Forelimb muscle (tissue), 1 donor: Measurements from ENCODE around the gene SCAPER. TPM values are rescaled to one million over a fixed set of nuclear protein-coding genes. Genes with fewer than 3 reads are reported as not detected.
A peak's percentile ranks its signal among the peaks of the same experiment; 100 is the strongest.
"Not testable (repeated sequence)": the region's sequence is repeated elsewhere in the genome, so short reads cannot be mapped to it uniquely, and the experiment has no call there.

Experiments used
- DNase-seq: peaks from one replicate; pipeline ENCODE4 v3.0.0-alpha.2; 2013; ENCODE audit warnings: low read depth
- polyA plus RNA-seq: library from polyadenylated mRNA; unstranded; fragments of 120-200 nt; gene quantifications from one replicate; pipeline ENCODE4 v1.2.1, GENCODE V29; 2013; ENCODE audit not compliant: insufficient read length

Gene SCAPER
- polyA plus RNA-seq, 1 donor: 74.1 TPM

DNA sequence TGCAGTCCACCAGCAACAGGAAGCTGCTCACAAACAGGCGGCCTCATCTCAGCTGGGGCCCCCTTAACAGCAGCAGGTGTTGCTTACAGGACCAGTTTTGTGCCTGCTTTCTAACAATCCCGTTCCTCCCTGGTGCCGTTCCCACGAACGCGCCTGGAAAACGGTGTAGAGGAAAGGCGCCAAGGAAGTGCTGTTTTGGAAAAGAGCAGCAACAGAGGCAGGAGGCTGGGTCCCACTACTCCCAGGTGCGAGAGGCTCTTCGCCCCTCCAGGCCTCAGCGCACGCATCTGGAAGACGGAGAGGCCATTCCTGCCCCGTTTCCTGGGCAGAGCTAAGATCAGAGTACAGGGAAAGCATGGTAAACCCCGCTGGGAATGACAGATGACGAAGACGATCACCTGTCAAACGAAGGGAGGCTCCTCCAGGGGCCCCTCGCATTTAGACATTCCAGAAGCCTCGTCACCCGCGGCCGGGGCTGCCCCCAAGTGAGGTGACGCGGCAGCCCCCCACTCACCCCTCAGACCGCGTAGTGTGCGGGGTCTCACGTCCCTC, 603 bp downstream of the SCAPER start:
- DNase-seq: no peak

DNA sequence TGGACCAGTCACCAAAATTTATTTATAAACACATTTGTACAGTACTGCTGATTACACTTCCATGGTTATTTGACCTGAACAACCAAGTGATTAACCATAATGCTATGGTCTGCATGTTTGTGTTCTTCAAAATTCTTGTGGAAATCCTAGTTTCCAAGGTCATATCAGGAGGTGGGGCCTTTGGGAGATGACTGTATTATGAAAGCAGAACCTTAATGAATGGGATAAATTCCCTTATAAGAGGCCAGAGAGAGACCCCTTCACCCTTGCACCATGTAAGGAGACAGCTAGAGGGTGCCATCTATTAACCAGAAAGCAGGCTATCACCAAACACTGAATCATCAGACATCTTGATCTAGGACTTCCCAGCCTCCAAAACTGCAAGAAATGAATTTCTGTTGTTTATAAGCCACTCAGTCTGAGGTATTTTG, 1.9 kb downstream of the SCAPER start:
- DNase-seq: no peak

DNA sequence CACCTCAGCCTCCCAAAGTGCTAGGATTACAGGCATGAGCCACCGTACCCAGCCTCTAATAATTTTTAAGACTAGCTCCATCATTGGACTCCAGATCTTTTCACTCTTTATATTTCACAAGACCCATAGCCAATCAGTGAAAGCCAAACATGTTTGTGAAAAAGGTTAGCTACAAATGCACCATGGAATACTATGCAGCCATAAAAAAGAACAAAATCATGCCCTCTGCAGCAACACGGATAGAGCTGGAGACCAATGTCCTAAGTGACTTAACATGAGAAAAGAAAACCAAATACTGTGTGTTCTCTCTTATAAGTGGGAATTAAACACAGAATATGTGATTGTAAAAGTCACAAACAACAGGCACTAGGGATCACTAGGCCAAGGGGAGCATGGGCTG, 3.2 kb downstream of the SCAPER start:
- no peak for DNase-seq

DNA sequence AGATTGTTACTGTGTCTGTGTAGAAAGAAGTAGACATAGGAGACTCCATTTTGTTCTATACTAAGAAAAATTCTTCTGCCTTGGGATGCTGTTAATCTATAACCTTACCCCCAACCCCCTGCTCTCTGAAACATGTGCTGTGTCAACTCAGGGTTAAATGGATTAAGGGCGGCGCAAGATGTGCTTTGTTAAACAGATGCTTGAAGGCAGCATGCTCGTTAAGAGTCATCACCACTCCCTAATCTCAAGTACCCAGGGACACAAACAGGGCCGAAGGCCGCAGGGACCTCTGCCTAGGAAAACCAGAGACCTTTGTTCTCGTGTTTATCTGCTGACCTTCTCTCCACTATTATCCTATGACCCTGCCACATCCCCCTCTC, 5.2 kb downstream of the SCAPER start:
- DNase-seq: not testable (repeated sequence)

DNA sequence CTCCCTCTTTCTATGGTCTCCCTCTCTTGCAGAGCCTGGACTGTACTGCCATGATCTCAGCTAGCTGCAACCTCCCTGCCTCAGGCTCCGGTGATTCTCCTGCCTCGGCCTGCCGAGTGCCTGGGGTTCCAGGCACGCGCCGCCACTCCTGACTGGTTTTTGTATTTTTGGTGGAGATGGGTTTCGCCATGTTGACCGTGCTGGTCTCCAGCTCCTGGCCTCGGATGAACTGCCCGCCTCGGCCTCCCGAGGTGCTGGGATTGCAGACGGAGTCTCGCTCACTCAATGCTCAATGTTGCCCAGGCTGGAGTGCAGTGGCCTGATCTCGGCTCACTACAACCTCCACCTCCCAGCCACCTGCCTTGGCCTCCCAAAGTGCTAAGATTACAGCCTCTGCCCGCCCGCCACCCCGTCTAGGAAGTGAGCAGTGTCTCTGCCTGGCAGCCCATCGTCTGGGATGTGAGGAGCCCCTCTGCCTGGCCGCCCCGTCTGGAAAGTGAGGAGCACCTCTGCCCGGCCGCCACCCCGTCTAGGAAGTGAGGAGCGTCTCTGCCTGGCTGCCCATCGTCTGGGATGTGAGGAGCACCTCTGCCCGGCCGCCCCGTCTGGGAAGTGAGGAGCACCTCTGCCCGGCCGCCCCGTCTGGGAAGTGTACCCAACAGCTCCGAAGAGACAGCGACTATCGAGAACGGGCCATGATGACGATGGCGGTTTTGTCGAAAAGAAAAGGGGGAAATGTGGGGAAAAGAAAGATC, 5.8 kb downstream of the SCAPER start:
- DNase-seq: not testable (repeated sequence)

DNA sequence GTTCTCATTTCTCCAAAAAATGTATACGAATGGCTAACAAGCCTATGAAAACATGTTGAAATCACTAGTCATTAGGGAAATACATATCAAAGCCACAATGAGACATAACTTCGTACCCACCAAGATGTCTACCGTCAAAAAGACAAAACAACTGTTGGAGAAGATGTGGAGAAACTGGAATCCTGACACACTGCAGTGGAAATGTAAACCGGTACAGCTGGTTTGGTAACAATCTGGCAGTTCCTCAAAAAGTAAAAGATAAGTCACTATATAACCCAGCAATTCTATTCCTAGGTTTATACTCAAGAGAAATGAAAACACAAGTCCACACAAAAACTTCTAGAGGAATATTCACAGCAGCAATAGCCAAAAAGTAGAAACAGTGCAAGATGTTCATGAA, 7.0 kb downstream of the SCAPER start:
- no peak for DNase-seq

DNA sequence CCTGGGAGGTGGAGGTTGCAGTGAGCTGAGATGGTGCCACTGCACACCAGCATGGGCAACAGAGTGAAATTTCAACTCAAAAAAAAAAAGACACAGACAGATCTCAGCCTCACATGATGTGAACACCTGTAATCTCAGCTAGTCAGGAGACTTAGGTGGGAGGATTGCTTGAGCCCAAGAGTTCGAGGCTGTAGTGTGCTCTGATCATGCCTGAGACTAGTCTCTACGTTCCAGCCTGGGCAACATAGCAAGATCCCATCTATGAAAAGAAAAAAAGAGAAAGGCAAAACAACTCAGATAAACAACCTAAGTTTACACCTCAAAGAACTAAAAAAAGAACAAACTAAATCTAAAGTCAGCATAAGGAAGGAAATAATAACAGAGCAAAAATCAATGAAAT, 11.0 kb downstream of the SCAPER start:
- DNase-seq: no peak

DNA sequence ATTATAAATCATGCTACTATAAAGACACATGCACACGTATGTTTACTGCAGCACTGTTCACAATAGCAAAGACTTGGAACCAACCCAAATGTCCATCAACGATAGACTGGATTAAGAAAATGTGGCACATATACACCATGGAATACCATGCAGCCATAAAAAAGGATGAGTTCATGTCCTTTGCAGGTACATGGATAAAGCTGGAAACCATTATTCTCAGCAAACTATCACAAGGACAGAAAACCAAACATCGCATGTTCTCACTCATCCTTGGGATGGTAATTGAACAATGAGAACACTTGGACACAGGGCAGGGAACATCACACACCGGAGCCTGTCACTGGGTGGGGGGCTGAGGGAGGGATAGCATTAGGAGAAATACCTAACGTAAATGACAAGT, 12.3 kb downstream of the SCAPER start:
- not testable (repeated sequence) for DNase-seq

DNA sequence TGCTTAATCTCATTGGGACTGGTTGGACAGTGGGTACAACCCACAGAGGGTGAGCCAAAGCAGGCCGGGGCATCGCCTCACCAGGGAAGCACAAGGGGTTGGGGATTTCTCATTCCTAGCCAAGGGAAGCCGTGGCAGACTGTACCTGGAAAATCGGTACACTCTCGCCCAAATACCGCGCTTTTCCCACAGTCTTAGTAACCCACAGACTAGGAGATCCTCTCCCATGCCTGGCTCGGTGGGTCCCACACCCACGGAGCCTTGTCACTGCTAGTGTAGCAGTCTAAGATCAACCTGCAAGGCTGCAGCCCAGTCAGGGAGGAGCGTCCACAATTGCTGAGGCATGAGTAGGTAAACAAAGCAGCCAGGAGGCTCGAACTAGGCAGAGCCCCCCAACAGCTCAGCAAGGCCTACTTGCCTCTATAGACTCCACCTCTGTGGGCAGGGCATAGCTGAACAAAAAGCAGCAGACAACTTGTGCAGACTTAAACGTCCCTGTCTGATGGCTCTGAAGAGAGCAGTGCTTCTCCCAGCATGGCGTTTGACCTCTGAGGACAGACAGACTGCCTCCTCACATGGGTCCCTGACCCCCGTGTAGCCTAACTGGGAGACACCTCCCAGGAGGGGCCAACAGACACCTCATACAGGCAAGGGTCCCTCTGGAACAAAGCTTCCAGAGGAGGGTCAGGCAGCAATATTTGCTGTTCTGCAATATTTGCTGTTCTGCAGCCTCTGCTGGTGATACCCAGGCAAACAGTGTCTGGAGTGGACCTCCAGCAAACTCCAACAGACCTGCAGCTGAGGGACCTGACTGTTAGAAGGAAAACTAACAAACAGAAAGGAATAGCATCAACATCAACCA, 17.6 kb downstream of the SCAPER start:
- DNase-seq: not testable (repeated sequence)

DNA sequence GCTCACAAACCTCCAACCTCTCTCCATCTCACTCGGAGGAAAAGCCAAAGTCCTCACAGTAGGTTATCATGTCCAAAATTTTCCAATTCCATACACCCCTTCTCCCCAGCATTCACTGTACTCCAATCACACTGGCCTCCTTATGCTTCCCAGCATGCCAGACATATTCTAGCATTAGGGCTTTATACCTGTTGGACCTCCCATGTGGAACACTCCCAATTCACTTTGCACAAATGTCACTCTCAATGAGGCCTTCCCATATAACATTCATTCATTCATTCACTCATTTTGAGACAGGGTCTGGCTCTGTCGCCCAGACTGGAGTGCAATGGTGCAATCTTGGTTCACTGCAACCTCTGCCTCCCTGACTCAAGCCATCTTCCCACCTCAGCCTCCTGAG, 19.9 kb downstream of the SCAPER start:
- DNase-seq: no peak

DNA sequence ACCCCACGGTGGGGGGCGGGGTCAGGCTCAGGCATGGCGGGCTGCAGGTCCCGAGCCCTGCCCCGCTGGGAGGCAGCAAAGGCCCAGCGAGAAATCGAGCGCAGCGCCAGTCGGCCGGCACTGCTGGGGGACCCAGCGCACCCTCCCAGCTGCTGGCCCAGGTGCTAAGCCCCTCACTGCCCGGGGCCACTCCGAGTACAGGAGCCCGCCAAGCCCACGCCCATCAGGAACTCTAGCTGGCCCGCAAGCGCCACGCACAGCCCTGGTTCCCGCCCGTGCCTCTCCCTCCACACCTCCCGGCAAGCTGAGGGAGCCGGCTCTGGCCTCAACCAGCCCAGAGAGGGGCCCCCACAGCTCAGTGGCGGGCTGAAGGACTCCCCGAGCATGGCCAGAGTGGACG, 29.2 kb downstream of the SCAPER start:
- no peak for DNase-seq

DNA sequence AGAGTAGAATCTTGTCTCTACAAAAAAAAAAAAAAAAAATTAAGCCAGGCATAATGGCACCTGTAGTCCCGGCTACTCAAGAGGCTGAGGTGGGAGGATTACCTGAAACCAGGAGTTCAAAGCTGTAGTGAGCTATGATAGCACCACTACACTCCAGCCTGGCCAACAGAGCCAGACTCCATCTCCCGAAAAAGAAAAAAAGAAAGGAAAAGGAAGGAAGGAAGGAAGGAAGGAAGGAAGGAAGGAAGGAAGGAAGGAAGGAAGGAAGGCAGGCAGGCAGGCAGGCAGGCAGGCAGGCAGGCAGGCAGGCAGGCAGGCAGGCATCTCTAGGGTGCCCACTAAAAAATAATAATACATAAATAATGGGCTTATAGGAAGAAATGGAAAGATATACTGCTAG, 32.1 kb downstream of the SCAPER start:
- DNase-seq: not testable (repeated sequence)

DNA sequence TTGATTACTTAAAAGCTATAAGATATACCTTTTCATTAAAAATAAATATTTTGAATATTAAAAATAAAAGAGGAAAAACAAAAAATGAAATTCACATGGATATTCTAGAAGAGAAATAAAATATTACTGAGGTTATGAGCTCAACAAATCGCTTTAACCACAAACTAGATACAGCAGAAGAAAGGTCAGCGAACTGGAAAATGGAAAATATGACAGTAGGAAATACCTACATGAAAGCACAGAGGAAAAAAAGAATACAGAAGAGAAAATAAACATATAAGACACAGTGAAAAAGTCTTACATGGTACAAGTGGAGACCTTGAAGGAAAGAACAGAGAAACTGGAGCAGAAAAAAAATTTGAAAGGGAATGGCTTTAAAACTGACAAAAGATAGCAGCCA, 33.2 kb downstream of the SCAPER start:
- no peak for DNase-seq

DNA sequence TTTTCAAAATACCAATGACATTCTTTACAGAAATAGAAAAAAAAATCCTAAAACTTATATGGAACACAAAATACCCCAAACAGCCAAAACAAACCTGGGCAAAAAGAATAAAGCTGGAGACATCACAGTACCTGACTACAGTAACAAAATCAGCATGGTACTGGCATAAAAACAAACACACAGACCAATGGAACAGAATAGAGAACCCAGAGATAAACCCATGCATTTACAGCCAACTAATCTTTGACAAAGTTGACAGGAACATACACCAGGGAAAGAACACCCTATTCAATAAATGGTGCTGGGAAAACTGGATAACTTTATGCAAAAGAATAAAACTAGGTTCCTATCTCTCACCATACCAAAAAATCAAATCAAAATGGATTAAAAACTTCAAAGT, 36.4 kb downstream of the SCAPER start:
- DNase-seq: no peak

DNA sequence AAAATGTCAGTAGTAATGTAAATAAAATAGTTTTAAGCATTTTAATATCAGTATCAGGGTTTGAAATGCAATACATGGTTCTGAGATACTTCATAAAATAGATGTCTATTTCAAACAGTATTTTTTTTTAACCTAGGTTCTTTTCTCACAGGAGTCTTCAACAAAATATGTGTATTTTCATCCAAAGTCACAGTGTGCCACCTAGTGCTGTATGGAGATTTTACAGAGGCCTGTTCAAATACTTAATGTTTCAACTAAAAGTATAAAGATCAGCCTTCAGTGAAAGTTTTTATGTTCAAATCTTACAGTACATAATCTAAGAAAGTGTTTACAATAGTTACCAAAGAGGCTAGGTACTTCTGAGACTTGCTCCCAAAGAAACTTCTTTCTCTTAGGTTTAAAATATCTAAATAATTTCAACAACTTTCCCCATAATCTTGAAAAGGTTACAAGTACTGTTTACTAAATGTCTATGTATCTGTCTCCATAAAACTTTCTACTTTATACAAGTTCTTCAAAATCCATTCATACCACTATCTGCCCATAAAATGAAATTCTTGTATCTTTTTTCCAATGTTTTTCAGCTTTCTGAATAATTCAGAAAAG, 38.3 kb downstream of the SCAPER start:
- peak; percentile 14 for DNase-seq

DNA sequence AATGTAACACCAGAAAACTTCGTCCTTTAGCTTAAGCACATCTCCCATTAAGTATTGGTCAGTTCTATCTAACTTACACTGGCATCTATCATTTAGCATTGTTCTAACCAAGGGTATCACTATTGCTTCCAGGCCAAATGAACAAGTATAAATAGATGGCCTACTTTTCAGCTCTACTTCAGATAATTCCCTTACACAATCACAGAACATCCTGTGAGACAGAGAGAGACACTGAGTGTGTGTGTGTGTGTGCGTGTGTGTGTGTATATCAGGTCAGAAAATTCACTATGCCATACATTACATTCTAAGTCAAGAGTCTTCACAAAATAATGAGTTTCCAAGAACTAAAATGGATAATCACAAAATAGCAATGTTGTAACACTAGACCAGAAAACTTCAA, 39.1 kb downstream of the SCAPER start:
- DNase-seq: no peak

DNA sequence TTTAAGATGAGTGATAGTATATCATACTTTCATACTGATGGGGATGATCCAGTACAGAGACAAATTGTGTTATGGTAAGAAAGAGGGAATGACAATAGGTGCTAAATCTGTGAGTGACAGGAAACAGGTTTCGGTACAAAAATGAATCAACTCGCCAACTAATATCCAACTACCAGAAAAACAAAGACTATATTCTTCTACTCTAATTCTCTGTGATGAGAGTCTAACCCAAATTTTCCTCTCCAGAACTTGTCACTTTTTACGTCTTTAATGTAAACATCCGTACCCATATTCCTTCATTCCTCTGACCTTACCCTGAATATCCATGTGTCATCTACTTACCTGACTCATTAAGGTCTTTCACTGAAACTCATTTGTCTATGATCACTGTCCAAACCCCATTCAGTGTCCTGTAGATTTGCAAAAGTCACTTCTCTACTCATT, 39.6 kb downstream of the SCAPER start:
- no peak for DNase-seq

DNA sequence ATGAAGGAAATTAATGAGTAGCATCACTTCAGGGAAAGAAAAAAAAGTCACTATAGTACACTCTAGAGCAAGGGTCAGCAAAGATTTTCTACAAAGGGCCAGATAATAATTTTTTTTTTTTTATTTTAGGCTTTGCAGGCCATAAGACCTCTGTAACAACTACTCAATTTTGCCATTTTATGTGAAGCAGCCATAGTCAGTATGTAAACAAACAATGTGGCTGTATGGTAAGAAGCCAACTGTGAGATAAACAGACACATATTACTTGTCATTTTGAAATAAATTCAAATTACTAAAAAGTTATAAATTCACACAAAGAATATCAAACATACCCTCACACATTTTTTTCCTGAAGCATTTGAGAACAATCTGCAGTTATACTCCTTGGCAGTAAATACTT, 40.6 kb downstream of the SCAPER start:
- no peak for DNase-seq

DNA sequence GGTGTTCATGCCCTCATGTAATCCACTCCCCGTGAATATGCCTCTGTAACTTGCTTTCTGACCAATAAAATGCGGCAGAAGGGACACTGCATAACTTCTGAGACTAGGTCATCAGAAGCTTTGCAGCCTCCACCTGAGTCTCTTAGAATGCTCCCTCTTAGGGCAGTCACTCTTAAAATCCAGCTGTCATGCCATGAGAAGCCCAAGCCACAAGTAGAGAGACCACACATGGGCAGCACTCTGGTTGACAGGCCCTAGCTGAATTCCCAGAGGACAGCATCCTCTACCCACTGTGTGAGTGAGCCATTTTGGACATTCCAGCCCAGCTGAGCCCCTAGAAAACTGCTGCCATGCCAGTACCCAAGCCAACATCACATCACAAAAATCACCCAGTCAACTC, 41.4 kb downstream of the SCAPER start:
- DNase-seq: no peak

DNA sequence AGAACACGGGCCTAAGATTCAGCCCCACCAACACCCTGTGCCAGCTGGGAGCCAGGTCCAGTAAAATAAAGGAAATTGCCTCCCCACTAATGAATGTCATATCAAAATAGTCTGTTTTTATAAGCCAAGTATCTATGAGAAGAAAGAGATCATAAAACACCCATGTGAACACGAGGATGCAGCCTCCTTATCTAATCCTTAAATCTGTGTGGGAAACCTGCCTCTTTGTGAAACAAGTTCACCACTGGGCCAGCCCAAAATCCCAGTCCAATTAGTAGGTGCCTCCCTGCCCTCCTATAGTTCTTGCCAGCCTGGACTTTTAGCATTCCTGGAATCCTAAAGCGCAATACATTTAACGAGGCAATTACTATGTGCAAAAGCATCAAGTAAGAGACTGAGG, 42.0 kb downstream of the SCAPER start:
- no peak for DNase-seq

DNA sequence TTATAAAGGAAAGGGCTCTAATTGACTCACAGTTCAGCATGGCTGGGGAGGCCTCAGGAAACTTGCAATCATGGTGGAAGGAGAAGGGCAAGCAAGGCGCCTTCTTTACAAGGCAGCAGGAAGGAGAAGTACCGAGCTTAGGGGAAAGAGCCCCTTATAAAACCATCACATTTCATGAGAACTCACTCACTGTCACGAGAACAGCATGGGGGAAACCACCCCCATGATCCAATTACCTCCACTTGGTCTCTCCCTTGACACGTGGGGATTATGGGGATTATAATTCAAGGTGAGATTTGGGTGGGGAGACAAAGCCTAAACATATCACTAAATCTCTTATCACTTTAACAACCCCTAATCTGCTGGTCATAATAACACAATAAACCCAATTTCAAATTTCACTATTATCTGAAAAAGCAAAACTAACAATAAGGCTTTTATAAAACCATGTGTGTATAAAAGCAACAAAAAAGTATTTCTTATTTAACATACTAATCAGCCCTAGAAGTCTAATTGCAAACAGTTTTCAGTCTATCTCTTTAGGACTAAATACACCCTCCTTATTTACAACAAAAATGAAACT, 43.2 kb downstream of the SCAPER start:
- no peak for DNase-seq

DNA sequence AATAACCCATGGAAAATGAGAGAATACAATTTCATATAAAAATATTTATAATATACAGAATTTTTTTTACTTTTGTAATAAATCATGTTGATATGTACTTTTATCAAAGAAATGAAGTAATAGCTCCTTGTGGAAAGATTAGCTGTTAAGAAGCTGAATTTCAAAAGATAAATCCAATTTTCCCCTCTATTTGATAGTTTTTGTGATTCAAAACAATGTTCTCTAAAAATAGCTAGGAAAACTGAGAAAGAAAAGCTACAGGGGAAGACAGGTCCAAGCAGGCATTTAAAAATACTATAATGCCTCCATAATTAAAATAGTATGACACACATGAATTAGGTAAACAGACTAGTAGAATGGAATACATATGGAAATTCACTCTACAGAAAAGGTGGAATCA, 44.9 kb downstream of the SCAPER start:
- no peak for DNase-seq
